ENCODE results near the gene CASTOR1. TPM values are rescaled to one million over a fixed set of nuclear protein-coding genes. Genes with fewer than 3 reads are reported as not detected.
A peak's percentile ranks its signal among the peaks of the same experiment; 100 is the strongest.

CASTOR1 gene
- total and polyA plus RNA-seq, 4 donors = 12.6 to 26.5 (median 15.3) TPM

- no peaks in the 10 kb centered on the region for H3K9me3 ChIP-seq (ENCODE audit: control insufficient read depth in 4 of 4, insufficient read depth in 3 of 4, low read length in 3 of 4)
- peaks cover 0 to 5% (median 0%) of the 10 kb centered on the region in 4 donors for H3K36me3 ChIP-seq (ENCODE audit: control insufficient read depth in 4 of 4, insufficient read depth in 4 of 4, low read length in 4 of 4)
- H3K27me3 ChIP-seq (ENCODE audit: control insufficient read depth in 3 of 3, insufficient read depth in 3 of 3, low read length in 2 of 3) = no peaks in the 10 kb centered on the region
- H3K4me1 ChIP-seq (ENCODE audit: control insufficient read depth in 5 of 5, insufficient read depth in 5 of 5, low read length in 5 of 5) = peaks cover 6 to 54% (median 11%) of the 10 kb centered on the region in 5 donors
- DNase-seq (no peak), ATAC-seq (ENCODE audit: insufficient read depth, low FRiP score) (no peak)
- WGBS, 2 donors = 94 to 97% methylated on average over 3 of the region's 3 CpGs
- TF ChIP-seq CTCF (IDR thresholded peaks at IDR 0.05; ENCODE audit: control extremely low read depth, extremely low read depth) = no peak
- no peak overlapping the region for H3K4me3 ChIP-seq
- H3K9ac ChIP-seq (ENCODE audit: insufficient read depth in 1 of 2, low read length in 2 of 2) = no peak overlapping the region
- no peak overlapping the region for H3K27ac ChIP-seq (ENCODE audit: low read depth in 1 of 2, low read length in 1 of 2)
These were observed 30.8 kb upstream of the CASTOR1 start for GRCh38 chr22:30320021-30320556.

- no peak overlapping the region for H3K4me3 ChIP-seq
- H3K9ac ChIP-seq (ENCODE audit: insufficient read depth in 1 of 2, low read length in 2 of 2) = no peak overlapping the region
- peaks cover 0 to 5% (median 0%) of the 10 kb centered on the region in 4 donors for H3K36me3 ChIP-seq (ENCODE audit: control insufficient read depth in 4 of 4, insufficient read depth in 4 of 4, low read length in 4 of 4)
- H3K27me3 ChIP-seq (ENCODE audit: control insufficient read depth in 3 of 3, insufficient read depth in 3 of 3, low read length in 2 of 3) = no peaks in the 10 kb centered on the region
- TF ChIP-seq CTCF (IDR thresholded peaks at IDR 0.05; ENCODE audit: control extremely low read depth, extremely low read depth) = no peak
- H3K9me3 ChIP-seq (ENCODE audit: control insufficient read depth in 4 of 4, insufficient read depth in 3 of 4, low read length in 3 of 4) = no peaks in the 10 kb centered on the region
- 32 to 59% methylated on average over 7 of the region's 7 CpGs for WGBS, 2 donors
- ATAC-seq (ENCODE audit: insufficient read depth, low FRiP score) (no peak), DNase-seq (no peak)
- H3K4me1 ChIP-seq (ENCODE audit: control insufficient read depth in 5 of 5, insufficient read depth in 5 of 5, low read length in 5 of 5) = peaks cover 0 to 53% (median 0%) of the 10 kb centered on the region in 5 donors
- H3K27ac ChIP-seq (ENCODE audit: low read depth in 1 of 2, low read length in 1 of 2) = peak overlapping the region in 1 of 2 donors; percentile 43
These were observed 29.6 kb upstream of the CASTOR1 start for GRCh38 chr22:30318799-30319419.

- peaks cover 0 to 52% (median 0%) of the 10 kb centered on the region in 5 donors for H3K4me1 ChIP-seq (ENCODE audit: control insufficient read depth in 5 of 5, insufficient read depth in 5 of 5, low read length in 5 of 5)
- no peak overlapping the region for H3K9ac ChIP-seq (ENCODE audit: insufficient read depth in 1 of 2, low read length in 2 of 2)
- TF ChIP-seq CTCF (IDR thresholded peaks at IDR 0.05; ENCODE audit: control extremely low read depth, extremely low read depth) = no peak
These were observed 28.5 kb upstream of the CASTOR1 start for GRCh38 chr22:30317778-30318177.

More at GRCh38 chr22:30317778-30318177, 28.5 kb upstream of the CASTOR1 start:
- no peak for ATAC-seq (ENCODE audit: insufficient read depth, low FRiP score)
- H3K27ac ChIP-seq (ENCODE audit: low read depth in 1 of 2, low read length in 1 of 2) = peak overlapping the region in 1 of 2 donors; percentile 43
- H3K4me3 ChIP-seq = no peak overlapping the region
- WGBS, 2 donors = 89 to 100% methylated on average over 1 of the region's 1 CpG
- no peaks in the 10 kb centered on the region for H3K27me3 ChIP-seq (ENCODE audit: control insufficient read depth in 3 of 3, insufficient read depth in 3 of 3, low read length in 2 of 3)
- peaks cover 0 to 7% (median 0%) of the 10 kb centered on the region in 4 donors for H3K36me3 ChIP-seq (ENCODE audit: control insufficient read depth in 4 of 4, insufficient read depth in 4 of 4, low read length in 4 of 4)
- DNase-seq = no peak
- no peaks in the 10 kb centered on the region for H3K9me3 ChIP-seq (ENCODE audit: control insufficient read depth in 4 of 4, insufficient read depth in 3 of 4, low read length in 3 of 4)
